Measurements from ENCODE around the gene NTN3.

The NTN3 gene

GRCh38 chr16:2468725-2469398 lies 2.2 kb upstream of the NTN3 start:
- no peak overlapping the region for H3K9ac ChIP-seq (ENCODE audit: low read length)
- H2AFZ ChIP-seq (ENCODE audit: low read depth, low read length), result no peak overlapping the region
- H3K4ac ChIP-seq (ENCODE audit: low read depth in 1 of 2, low read length in 2 of 2), result peak overlapping the region in 1 of 2 experiments; percentile 13
- no peak overlapping the region for H2BK120ac ChIP-seq (ENCODE audit: low read depth, low read length)
- peak overlapping the region in 1 of 2 experiments; percentile 43 for H2BK12ac ChIP-seq (ENCODE audit: low read length in 2 of 2)
- H3K9me3 ChIP-seq (ENCODE audit: control insufficient read depth, low read length), result no peaks in the 10 kb centered on the region
- peak overlapping the region; percentile 97 for H3K4me2 ChIP-seq (ENCODE audit: low read length, poor library complexity, severe bottlenecking)
- H2BK15ac ChIP-seq (ENCODE audit: low read depth, poor library complexity, severe bottlenecking), result no peak overlapping the region
- H2BK5ac ChIP-seq (ENCODE audit: low read depth, low read length, poor library complexity, severe bottlenecking), result no peak overlapping the region
- H3K27me3 ChIP-seq (ENCODE audit: control insufficient read depth in 1 of 2, insufficient read depth in 1 of 2, low read length in 2 of 2), result peaks cover 23 to 36% of the 10 kb centered on the region in 2 experiments
- no peak overlapping the region for H3K27ac ChIP-seq (ENCODE audit: low read length, poor library complexity, severe bottlenecking)
- peaks cover 52% of the 10 kb centered on the region for H3K4me1 ChIP-seq (ENCODE audit: control insufficient read depth, insufficient read depth, low read depth, low read length)
- H2AK5ac ChIP-seq (ENCODE audit: low read length, severe bottlenecking), result no peak overlapping the region
- H3K18ac ChIP-seq (ENCODE audit: low read depth in 1 of 2, low read length in 2 of 2), result peak overlapping the region in 1 of 2 experiments; percentile 58
- peak; percentile 33 for DNase-seq
- peaks cover 2% of the 10 kb centered on the region for H3K79me1 ChIP-seq (replicated peaks; ENCODE audit: low read length, poor library complexity, severe bottlenecking)
- H3K4me3 ChIP-seq (ENCODE audit: insufficient read depth in 1 of 2, low read depth in 1 of 2, low read length in 2 of 2), result peak overlapping the region in 1 of 2 experiments; percentile 74
- no peak overlapping the region for H3K14ac ChIP-seq (ENCODE audit: low read length in 2 of 2)
- H3K23ac ChIP-seq (ENCODE audit: low read length in 2 of 2), result peak overlapping the region in 1 of 2 experiments; percentile 87
- peaks cover 0 to 9% of the 10 kb centered on the region in 2 experiments for H3K36me3 ChIP-seq (ENCODE audit: control insufficient read depth in 1 of 2, insufficient read depth in 2 of 2, low read depth in 1 of 2, low read length in 2 of 2)
- WGBS, result 33% methylated on average over 8 of the region's 14 CpGs
- peak overlapping the region; percentile 13 for H4K8ac ChIP-seq (ENCODE audit: low read length)
- H4K91ac ChIP-seq (ENCODE audit: low read length), result peak overlapping the region; percentile 41

GRCh38 chr16:2469399-2470233 lies 1.5 kb upstream of the NTN3 start:
- H3K79me1 ChIP-seq (replicated peaks; ENCODE audit: low read length, poor library complexity, severe bottlenecking), result peaks cover 2% of the 10 kb centered on the region
- peak overlapping the region in 1 of 2 experiments; percentile 43 for H2BK12ac ChIP-seq (ENCODE audit: low read length in 2 of 2)
- no peak overlapping the region for H3K27ac ChIP-seq (ENCODE audit: low read length, poor library complexity, severe bottlenecking)
- H3K9me3 ChIP-seq (ENCODE audit: control insufficient read depth, low read length), result no peaks in the 10 kb centered on the region
- H2AFZ ChIP-seq (ENCODE audit: low read depth, low read length), result no peak overlapping the region
- no peak overlapping the region for H4K91ac ChIP-seq (ENCODE audit: low read length)
- no peak overlapping the region for H2BK120ac ChIP-seq (ENCODE audit: low read depth, low read length)
- H3K4ac ChIP-seq (ENCODE audit: low read depth in 1 of 2, low read length in 2 of 2), result peak overlapping the region in 1 of 2 experiments; percentile 13
- no peak for DNase-seq
- no peak overlapping the region for H2AK5ac ChIP-seq (ENCODE audit: low read length, severe bottlenecking)
- peak overlapping the region; percentile 31 for H4K8ac ChIP-seq (ENCODE audit: low read length)
- H3K4me3 ChIP-seq (ENCODE audit: insufficient read depth in 1 of 2, low read depth in 1 of 2, low read length in 2 of 2), result no peak overlapping the region
- peak overlapping the region in 1 of 2 experiments; percentile 58 for H3K18ac ChIP-seq (ENCODE audit: low read depth in 1 of 2, low read length in 2 of 2)
- 80% methylated on average over 15 of the region's 16 CpGs for WGBS
- no peak overlapping the region for H3K14ac ChIP-seq (ENCODE audit: low read length in 2 of 2)
- no peak overlapping the region for H2BK5ac ChIP-seq (ENCODE audit: low read depth, low read length, poor library complexity, severe bottlenecking)
- H3K9ac ChIP-seq (ENCODE audit: low read length), result no peak overlapping the region
- H3K36me3 ChIP-seq (ENCODE audit: control insufficient read depth in 1 of 2, insufficient read depth in 2 of 2, low read depth in 1 of 2, low read length in 2 of 2), result peaks cover 0 to 6% of the 10 kb centered on the region in 2 experiments
- peaks cover 23 to 36% of the 10 kb centered on the region in 2 experiments for H3K27me3 ChIP-seq (ENCODE audit: control insufficient read depth in 1 of 2, insufficient read depth in 1 of 2, low read length in 2 of 2)
- peaks cover 58% of the 10 kb centered on the region for H3K4me1 ChIP-seq (ENCODE audit: control insufficient read depth, insufficient read depth, low read depth, low read length)
- H3K4me2 ChIP-seq (ENCODE audit: low read length, poor library complexity, severe bottlenecking), result no peak overlapping the region
- H2BK15ac ChIP-seq (ENCODE audit: low read depth, poor library complexity, severe bottlenecking), result no peak overlapping the region
- H3K23ac ChIP-seq (ENCODE audit: low read length in 2 of 2), result no peak overlapping the region

- Histone ChIP-seq H2BK15ac (ENCODE audit: low read depth, poor library complexity, severe bottlenecking) (no peak overlapping the region), H3K14ac (ENCODE audit: low read length in 2 of 2) (no peak overlapping the region), H3K18ac (ENCODE audit: low read depth in 1 of 2, low read length in 2 of 2) (no peak overlapping the region), H3K27ac (ENCODE audit: low read length, poor library complexity, severe bottlenecking) (no peak overlapping the region), H2BK120ac (ENCODE audit: low read depth, low read length) (no peak overlapping the region), H2BK5ac (ENCODE audit: low read depth, low read length, poor library complexity, severe bottlenecking) (no peak overlapping the region), H4K8ac (ENCODE audit: low read length) (no peak overlapping the region), H3K4ac (ENCODE audit: low read depth in 1 of 2, low read length in 2 of 2) (no peak overlapping the region), H3K9ac (ENCODE audit: low read length) (no peak overlapping the region), H3K4me3 (ENCODE audit: insufficient read depth in 1 of 2, low read depth in 1 of 2, low read length in 2 of 2) (no peak overlapping the region), H4K91ac (ENCODE audit: low read length) (no peak overlapping the region), H3K27me3 (ENCODE audit: control insufficient read depth in 1 of 2, insufficient read depth in 1 of 2, low read length in 2 of 2) (peaks cover 23 to 36% of the 10 kb centered on the region in 2 experiments), H2BK12ac (ENCODE audit: low read length in 2 of 2) (no peak overlapping the region), H3K36me3 (ENCODE audit: control insufficient read depth in 1 of 2, insufficient read depth in 2 of 2, low read depth in 1 of 2, low read length in 2 of 2) (peaks cover 0 to 6% of the 10 kb centered on the region in 2 experiments), H2AK5ac (ENCODE audit: low read length, severe bottlenecking) (no peak overlapping the region), H3K79me1 (replicated peaks; ENCODE audit: low read length, poor library complexity, severe bottlenecking) (peaks cover 2% of the 10 kb centered on the region), H2AFZ (ENCODE audit: low read depth, low read length) (no peak overlapping the region), H3K23ac (ENCODE audit: low read length in 2 of 2) (no peak overlapping the region), H3K4me1 (ENCODE audit: control insufficient read depth, insufficient read depth, low read depth, low read length) (peaks cover 59% of the 10 kb centered on the region), H3K9me3 (ENCODE audit: control insufficient read depth, low read length) (no peaks in the 10 kb centered on the region), H3K4me2 (ENCODE audit: low read length, poor library complexity, severe bottlenecking) (no peak overlapping the region)
- 87% methylated on average over 7 of the region's 7 CpGs for WGBS
- no peak for DNase-seq
Measured at GRCh38 chr16:2470234-2470601, 879 bp upstream of the NTN3 start.

GRCh38 chr16:2470603-2471015 lies 488 bp upstream of the NTN3 start:
- Histone ChIP-seq H3K36me3 (ENCODE audit: control insufficient read depth in 1 of 2, insufficient read depth in 2 of 2, low read depth in 1 of 2, low read length in 2 of 2) (peaks cover 0 to 6% of the 10 kb centered on the region in 2 experiments), H2BK15ac (ENCODE audit: low read depth, poor library complexity, severe bottlenecking) (no peak overlapping the region), H3K4me1 (ENCODE audit: control insufficient read depth, insufficient read depth, low read depth, low read length) (peaks cover 63% of the 10 kb centered on the region), H3K79me1 (replicated peaks; ENCODE audit: low read length, poor library complexity, severe bottlenecking) (peaks cover 2% of the 10 kb centered on the region), H2BK120ac (ENCODE audit: low read depth, low read length) (no peak overlapping the region), H3K4ac (ENCODE audit: low read depth in 1 of 2, low read length in 2 of 2) (no peak overlapping the region), H2BK12ac (ENCODE audit: low read length in 2 of 2) (no peak overlapping the region), H3K27me3 (ENCODE audit: control insufficient read depth in 1 of 2, insufficient read depth in 1 of 2, low read length in 2 of 2) (peaks cover 23 to 36% of the 10 kb centered on the region in 2 experiments), H3K27ac (ENCODE audit: low read length, poor library complexity, severe bottlenecking) (no peak overlapping the region), H3K14ac (ENCODE audit: low read length in 2 of 2) (no peak overlapping the region), H3K9me3 (ENCODE audit: control insufficient read depth, low read length) (no peaks in the 10 kb centered on the region), H2AK5ac (ENCODE audit: low read length, severe bottlenecking) (no peak overlapping the region), H3K4me2 (ENCODE audit: low read length, poor library complexity, severe bottlenecking) (peak overlapping the region; percentile 82), H3K9ac (ENCODE audit: low read length) (no peak overlapping the region), H3K4me3 (ENCODE audit: insufficient read depth in 1 of 2, low read depth in 1 of 2, low read length in 2 of 2) (no peak overlapping the region), H2BK5ac (ENCODE audit: low read depth, low read length, poor library complexity, severe bottlenecking) (no peak overlapping the region), H2AFZ (ENCODE audit: low read depth, low read length) (no peak overlapping the region), H4K91ac (ENCODE audit: low read length) (no peak overlapping the region), H3K18ac (ENCODE audit: low read depth in 1 of 2, low read length in 2 of 2) (peak overlapping the region in 1 of 2 experiments; percentile 67), H3K23ac (ENCODE audit: low read length in 2 of 2) (no peak overlapping the region), H4K8ac (ENCODE audit: low read length) (no peak overlapping the region)
- 44% methylated on average over 9 of the region's 9 CpGs for WGBS
- no peak for DNase-seq

All from mesenchymal stem cell (in vitro differentiated cells and primary cell).